Endothelial cell of umbilical vein (primary cell): Measurements from ENCODE around the gene PDE3A. TPM values are rescaled to one million over a fixed set of nuclear protein-coding genes. Genes with fewer than 3 reads are reported as not detected.

Source experiments
- Bru-seq: library from RNA; stranded (reverse); fragments of 400-500 nt; gene quantifications from one replicate; lab custom pipeline; 2021; lab: Mats Ljungman, UMichigan
- BruChase-seq, 2 experiments: library from RNA; stranded (reverse); fragments of 400-500 nt; gene quantifications; one replicate each; lab custom pipeline; 2021; lab: Mats Ljungman, UMichigan
- BruUV-seq: library from RNA; stranded (reverse); fragments of 400-500 nt; replicated peaks from 2 replicates; lab custom pipeline; 2021; lab: Mats Ljungman, UMichigan
- CTCF ChIA-PET: fragments of 300-600, 350-600 bp; sonication (Branson Sonifier 250); formaldehyde crosslinking; loops from one replicate; lab custom pipeline; 2021; ENCODE audit warnings: antibody characterized with exemption, inconsistent platforms; lab: Charles Lee
- POLR2A ChIA-PET: fragments of 300-600, 350-600 bp; sonication (Branson Sonifier 250); formaldehyde crosslinking; loops from one replicate; lab custom pipeline; 2021; ENCODE audit warnings: antibody characterized with exemption, inconsistent platforms; lab: Charles Lee
- DNase-seq: peaks from one replicate; pipeline ENCODE4 v3.0.0-alpha.2; 2011; ENCODE audit warnings: low read depth, low spot score
- FAIRE-seq: peaks from 2 replicates; lab custom pipeline; 2011; peaks lifted over from hg19 to GRCh38; lab: Jason Lieb, UNC
- H2AFZ ChIP-seq: 2 replicates; pipeline ENCODE4 v1.6.0; 2012; ENCODE audit warnings: low read depth, low read length, control low read depth, inconsistent platforms
- H3K27ac ChIP-seq: 2 replicates; pipeline ENCODE4 v1.5.1; 2011; ENCODE audit warnings: low read depth, mild to moderate bottlenecking, control low read depth, low read length, moderate library complexity; ENCODE audit not compliant: insufficient read depth
- H3K27me3 ChIP-seq, 2 experiments: 2 replicates each; pipeline versions ENCODE4 v1.6.0 to v1.6.1; 2011; ENCODE audit warnings: low read length in 2 of 2, mixed read lengths in 1 of 2; ENCODE audit not compliant: control insufficient read depth in 2 of 2, insufficient read depth in 2 of 2
- H3K36me3 ChIP-seq, 2 experiments: 2 replicates in 1 of 2; 3 replicates in 1 of 2; pipeline ENCODE4 v1.5.1; 2011; ENCODE audit warnings: low read length in 2 of 2, mild to moderate bottlenecking in 1 of 2, moderate library complexity in 1 of 2; ENCODE audit not compliant: control insufficient read depth in 2 of 2, insufficient read depth in 2 of 2; ENCODE audit errors: extremely low read depth in 1 of 2
- H3K4me1 ChIP-seq: 3 replicates; pipeline ENCODE4 v1.5.1; 2011; ENCODE audit warnings: mild to moderate bottlenecking, low read length; ENCODE audit not compliant: control insufficient read depth, insufficient read depth; ENCODE audit errors: extremely low read depth
- H3K4me2 ChIP-seq: 2 replicates; pipeline ENCODE4 v1.6.1; 2011; ENCODE audit warnings: low read length, control low read depth, mixed read lengths; ENCODE audit not compliant: insufficient read depth
- H3K4me3 ChIP-seq, 3 experiments: fragments of 200-600 bp in 1 of 3; sonication (generic), shearing (Covaris generic) in 1 of 3; replicated peaks in 1 of 3; 2 replicates each; pipeline ENCODE4 v1.5.1; 2011 to 2016; ENCODE audit warnings: control low read depth in 3 of 3, low read length in 3 of 3, mild to moderate bottlenecking in 2 of 3, inconsistent platforms in 1 of 3, low read depth in 1 of 3, moderate library complexity in 1 of 3; ENCODE audit not compliant: insufficient read depth in 1 of 3
- H3K79me2 ChIP-seq: 2 replicates; pipeline ENCODE4 v1.6.0; 2012; ENCODE audit warnings: low read length, inconsistent platforms; ENCODE audit not compliant: control insufficient read depth, insufficient read depth
- H3K9ac ChIP-seq: replicated peaks from 2 replicates; pipeline ENCODE3; 2011; ENCODE audit warnings: low read length, control low read depth; ENCODE audit not compliant: insufficient read depth; ENCODE audit errors: extremely low read depth
- H3K9me1 ChIP-seq: replicated peaks from 3 replicates; pipeline ENCODE4 v1.6.0; 2011; ENCODE audit warnings: mild to moderate bottlenecking, low read length; ENCODE audit not compliant: control insufficient read depth, insufficient read depth; ENCODE audit errors: extremely low read depth
- H3K9me3 ChIP-seq: replicated peaks from 2 replicates; pipeline ENCODE4 v1.5.1; 2012; ENCODE audit warnings: low read length, inconsistent platforms; ENCODE audit not compliant: control insufficient read depth, insufficient read depth
- H4K20me1 ChIP-seq: replicated peaks from 2 replicates; pipeline ENCODE3; 2011; ENCODE audit warnings: mild to moderate bottlenecking, low read length; ENCODE audit not compliant: control insufficient read depth, insufficient read depth; ENCODE audit errors: extremely low read depth
- CTCF ChIP-seq, 2 donors: IDR thresholded peaks; 1 replicate in 1 of 2; 2 replicates in 1 of 2; pipeline ENCODE4 v1.5.1; 2011; ENCODE audit warnings: low read length in 2 of 2, mild to moderate bottlenecking in 2 of 2, moderate library complexity in 2 of 2, control low read depth in 1 of 2, inconsistent platforms in 1 of 2, low read depth in 1 of 2; ENCODE audit not compliant: insufficient read depth in 1 of 2; ENCODE audit errors: extremely low read depth in 1 of 2
- FOS ChIP-seq: IDR thresholded peaks from 2 replicates; pipeline ENCODE4 v1.6.1; 2011; ENCODE audit warnings: mild to moderate bottlenecking, low read length, moderate library complexity, borderline replicate concordance; ENCODE audit not compliant: insufficient read depth
- JUN ChIP-seq: IDR thresholded peaks from 2 replicates; pipeline ENCODE4 v1.6.1; 2011; ENCODE audit warnings: borderline replicate concordance, low read depth; ENCODE audit not compliant: insufficient read length, insufficient read depth
- MAX ChIP-seq: IDR thresholded peaks from 2 replicates; pipeline ENCODE4 v1.6.1; 2011; ENCODE audit not compliant: insufficient read depth, insufficient read length
- POLR2A ChIP-seq: IDR thresholded peaks from 2 replicates; pipeline ENCODE4 v1.6.1; 2012; ENCODE audit warnings: low read depth, mild to moderate bottlenecking, control low read depth, low read length
- dilution Hi-C: fragments of 300-500 bp; cut with MboI; formaldehyde crosslinking; loops from one replicate; pipeline ENCODE4 v1.15.0; 2019; ENCODE audit warnings: low sequenced_read_pairs; ENCODE audit not compliant: extremely low pct_ligation_motif_present
- intact Hi-C: fragments of 100-400 bp; cut with micrococcal nuclease; formaldehyde crosslinking; loops from one replicate; pipeline ENCODE4 v1.10.0; 2022
- long read RNA-seq: library from polyadenylated mRNA; stranded (forward); transcript quantifications from one replicate; pipeline ENCODE4 v2.0.0, GENCODE V29; 2021
- polyA minus RNA-seq, 3 experiments: library from RNA; depleted of rRNA, polyadenylated mRNA; stranded (reverse); fragments of >200 nt; gene quantifications; 1 replicate in 1 of 3; 2 replicates in 2 of 3; pipeline ENCODE4 v1.2.3, GENCODE V29; 2011
- polyA plus RNA-seq, 4 experiments: library from polyadenylated mRNA; depleted of rRNA in 3 of 4; stranded (reverse) in 3 of 4; unstranded in 1 of 4; fragments of >200 nt; gene quantifications; 2 replicates each; pipeline versions ENCODE4 v1.2.1 to v1.2.3, GENCODE V29; 2011 to 2012; ENCODE audit warnings: missing spikeins in 1 of 4
- total RNA-seq: library from RNA; stranded (reverse); gene quantifications from 2 replicates; pipeline ENCODE4 v1.2.3, GENCODE V29; 2021

PDE3A gene
- total RNA-seq (25.7 and 27.4 TPM in 2 replicates), polyA plus RNA-seq (12.9 and 14.0 TPM in 2 replicates), polyA minus RNA-seq (75.7 and 87.0 TPM in 2 replicates), Bru-seq, nascent RNA (percentile 95 among the genes with signal in this experiment), BruChase-seq, experiment 1, labeled RNA remaining after a 6-hour chase (percentile 72 among the genes with signal in this experiment), BruChase-seq, experiment 2, labeled RNA remaining after a 2-hour chase (percentile 86 among the genes with signal in this experiment)
- polyA plus RNA-seq (2011; cell fraction: cytosol; rRNA removed) = 8.5 and 9.2 TPM in 2 replicates
- polyA plus RNA-seq (2011; cell fraction: nucleus; rRNA removed) = 29.2 and 33.7 TPM in 2 replicates
- 9.4 and 10.2 TPM in 2 replicates for polyA plus RNA-seq (2012)
- 151 TPM for polyA minus RNA-seq (2011; cell fraction: cytosol; rRNA and poly(A)+ RNA removed)
- polyA minus RNA-seq (2011; cell fraction: nucleus; rRNA and poly(A)+ RNA removed) = 146 and 150 TPM in 2 replicates
- long read RNA-seq, full-length matches to known transcripts = 9 of 18 reads
- long read RNA-seq, partial matches to known transcripts = 2 of 18 reads
- long read RNA-seq, other reads (novel, unspliced or antisense) = 7 of 18 reads

- Histone ChIP-seq H3K4me3 (peak within 1 kb of the TSS; percentile 87 to 99 (median 97)), H4K20me1 (no peaks in the 10 kb centered on the region), H3K79me2 (peaks cover 37% of the 10 kb centered on the region), H3K4me1 (peaks cover 16% of the 10 kb centered on the region), H3K9me3 (no peaks in the 10 kb centered on the region), H3K9me1 (no peaks in the 10 kb centered on the region), H3K4me2 (peak within 1 kb of the TSS; percentile 99), H3K9ac (peak within 1 kb of the TSS; percentile 90), H3K27me3 (no peaks in the 10 kb centered on the region), H2AFZ (peak within 1 kb of the TSS; percentile 88), H3K27ac (peak within 1 kb of the TSS; percentile 75), H3K36me3 (no peaks in the 10 kb centered on the region)
- TF ChIP-seq JUN (no peak), CTCF (IDR thresholded peaks at IDR 0.05; ENCODE audit: extremely low read depth in 1 of 2, insufficient read depth in 1 of 2, low read depth in 1 of 2, low read length in 2 of 2) (peak in 1 of 2 donors; percentile 48), POLR2A (peak; percentile 29), MAX (no peak), FOS (no peak)
- dilution Hi-C loops = no loop called here
- FAIRE-seq = peak; percentile 87
- BruUV-seq = no TSS peak
- DNase-seq = peak; percentile 92
- CTCF ChIA-PET = interaction anchor here (0.7 to 3.5 kb wide), 17 partner anchors 9 to 860 kb away, joined by 3 to 22 read pairs (median 3); no protein-coding TSS in a partner anchor
- POLR2A ChIA-PET = interaction anchor here (0.7 kb wide), 1 partner anchor 590 kb away, joined by 5 read pairs; no protein-coding TSS in a partner anchor
- intact Hi-C loops = loop anchor here (1.0 to 2.0 kb wide), 7 partner anchors 18 to 791 kb away; no protein-coding TSS in a partner anchor
Observed at GRCh38 chr12:20368114-20368650, at the start of gene PDE3A. PDE3A (plus strand) TSS chr12:20368537; CDS start chr12:20369285, 748 bp downstream.
